NCI-H1930 (cell line): ENCODE data around the gene LCLAT1.
"Not testable (repeated sequence)": the region's sequence is repeated elsewhere in the genome, so short reads cannot be mapped to it uniquely, and the experiment has no call there.

Experiments used
- DNase-seq, 2 experiments: peaks; one replicate each; lab custom pipeline; 2025; lab: John Stamatoyannopoulos, UW

Gene LCLAT1

DNA sequence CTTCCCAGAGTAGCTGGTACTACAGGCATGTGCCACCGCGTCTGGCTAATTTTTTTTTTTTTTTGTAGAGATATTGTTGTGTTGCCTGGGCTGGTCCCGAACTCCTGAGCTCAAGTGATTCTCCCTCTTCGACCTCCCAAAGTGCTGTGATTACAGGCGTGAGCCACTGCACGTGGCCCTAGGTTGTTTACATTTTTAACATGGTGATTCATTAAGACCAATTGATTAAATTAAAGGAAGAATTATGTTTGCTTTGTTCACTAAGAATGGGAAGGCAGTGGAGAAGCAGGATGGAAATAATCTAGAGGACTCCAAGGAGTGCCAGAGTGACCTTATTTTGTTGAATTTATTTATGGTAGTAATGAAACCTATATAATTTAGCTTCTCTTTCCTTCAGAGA lies 7.5 kb downstream of the LCLAT1 start:
- no peak for DNase-seq

DNA sequence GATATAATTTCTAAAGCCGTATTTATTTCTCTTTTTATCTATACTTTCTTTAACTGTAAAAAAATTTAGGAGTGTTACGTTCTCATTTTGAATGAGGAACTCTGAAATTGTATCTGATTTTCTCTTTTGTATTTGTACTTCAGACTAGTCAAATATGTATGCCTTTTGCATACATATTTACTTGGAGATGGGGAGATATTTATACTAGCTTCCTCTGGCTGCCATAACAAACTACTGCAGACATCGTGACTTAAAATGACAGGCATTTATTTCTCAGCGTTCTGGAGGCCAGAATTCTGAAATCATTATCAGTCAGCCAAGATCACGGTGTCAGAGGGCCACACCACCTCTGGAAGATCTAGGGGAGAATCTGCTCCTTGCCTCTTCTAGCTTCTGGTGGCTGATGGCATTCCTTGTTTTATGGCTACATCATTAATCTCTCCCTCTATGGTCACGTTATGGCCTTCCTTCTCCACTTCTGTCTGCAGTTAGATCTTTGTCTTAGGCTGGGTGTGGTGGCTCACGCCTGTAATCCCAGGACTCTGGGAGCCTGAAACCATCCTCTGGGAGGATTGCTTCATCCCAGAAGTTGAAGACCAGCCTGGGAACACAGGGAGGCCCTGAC lies 8.2 kb downstream of the LCLAT1 start:
- no peak for DNase-seq

DNA sequence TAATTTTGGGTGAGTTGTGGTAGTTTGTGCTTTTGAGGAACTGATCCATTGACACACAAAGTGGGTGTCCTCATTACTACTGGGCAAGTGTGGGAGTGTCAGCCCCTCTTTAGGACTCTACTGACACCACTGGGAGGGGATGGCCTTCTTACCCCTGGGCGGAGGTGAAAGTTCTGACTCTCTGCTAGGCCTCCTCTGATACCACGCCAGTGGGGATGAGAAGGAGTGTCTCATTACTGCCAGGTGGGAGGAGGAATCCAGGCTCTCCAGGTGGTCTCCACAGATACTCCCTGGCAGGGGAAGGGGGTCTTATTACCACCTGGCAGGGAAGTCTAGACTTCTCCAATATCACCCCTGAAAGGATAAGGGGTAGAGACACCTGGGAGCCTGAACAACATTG lies 9.1 kb downstream of the LCLAT1 start:
- no peak for DNase-seq

DNA sequence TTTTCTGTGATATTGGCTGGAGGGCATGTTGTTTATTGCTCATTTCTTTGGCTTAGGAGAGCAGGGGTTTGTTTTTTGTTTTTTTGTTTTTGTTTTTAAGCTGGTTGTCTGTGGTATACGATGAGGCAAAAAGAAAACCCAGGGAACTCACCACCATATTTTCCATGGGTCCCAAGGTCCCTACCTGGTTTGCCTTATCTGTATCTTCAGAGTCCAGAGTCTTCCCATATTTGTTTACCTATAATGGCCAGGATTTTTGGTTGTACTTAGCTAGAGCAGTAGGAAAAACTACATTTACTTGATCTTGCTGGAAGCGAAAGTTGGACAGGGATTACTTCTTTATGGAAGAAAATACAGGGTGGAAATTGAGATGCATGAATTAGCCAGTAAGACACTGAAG lies 9.5 kb downstream of the LCLAT1 start:
- DNase-seq: no peak

DNA sequence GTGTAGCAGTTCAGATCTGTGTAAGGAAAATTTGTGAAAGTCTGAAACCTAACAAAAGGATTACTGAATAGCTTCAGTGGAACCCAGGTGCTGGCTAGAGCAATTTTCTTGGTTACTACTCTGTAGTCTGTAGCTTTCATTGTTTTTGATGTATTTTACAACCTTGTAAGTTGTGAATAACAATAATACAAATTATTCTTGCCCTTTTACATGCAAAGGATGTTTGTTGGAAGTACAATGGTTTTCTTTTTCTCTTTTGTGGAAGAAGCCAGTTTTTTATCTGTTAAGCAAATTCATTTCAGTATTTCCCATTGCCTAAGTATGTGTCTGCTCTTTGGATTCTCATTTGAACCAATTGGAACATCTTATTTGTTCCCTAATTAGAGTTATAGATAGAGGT lies 10.2 kb downstream of the LCLAT1 start:
- no peak for DNase-seq

DNA sequence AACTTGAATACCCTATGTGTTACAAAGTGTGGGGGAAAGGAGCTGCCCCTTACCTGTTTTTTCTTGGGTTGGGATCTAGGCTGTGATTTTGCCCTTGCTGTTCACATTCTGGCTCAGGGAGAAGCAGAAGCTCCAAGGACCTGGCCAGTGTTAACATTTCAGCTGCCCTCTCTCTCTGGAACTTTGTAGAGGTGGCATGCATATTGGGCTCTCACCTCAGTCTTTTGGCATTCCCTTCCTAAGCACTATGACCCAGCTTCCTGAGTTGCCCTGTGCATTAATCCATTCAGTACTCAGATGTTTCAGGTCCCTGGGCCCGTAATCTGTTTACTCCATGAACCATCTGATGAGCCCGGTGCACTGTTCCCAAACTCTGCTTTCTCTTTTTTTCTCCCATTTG lies 12.1 kb downstream of the LCLAT1 start:
- no peak for DNase-seq

DNA sequence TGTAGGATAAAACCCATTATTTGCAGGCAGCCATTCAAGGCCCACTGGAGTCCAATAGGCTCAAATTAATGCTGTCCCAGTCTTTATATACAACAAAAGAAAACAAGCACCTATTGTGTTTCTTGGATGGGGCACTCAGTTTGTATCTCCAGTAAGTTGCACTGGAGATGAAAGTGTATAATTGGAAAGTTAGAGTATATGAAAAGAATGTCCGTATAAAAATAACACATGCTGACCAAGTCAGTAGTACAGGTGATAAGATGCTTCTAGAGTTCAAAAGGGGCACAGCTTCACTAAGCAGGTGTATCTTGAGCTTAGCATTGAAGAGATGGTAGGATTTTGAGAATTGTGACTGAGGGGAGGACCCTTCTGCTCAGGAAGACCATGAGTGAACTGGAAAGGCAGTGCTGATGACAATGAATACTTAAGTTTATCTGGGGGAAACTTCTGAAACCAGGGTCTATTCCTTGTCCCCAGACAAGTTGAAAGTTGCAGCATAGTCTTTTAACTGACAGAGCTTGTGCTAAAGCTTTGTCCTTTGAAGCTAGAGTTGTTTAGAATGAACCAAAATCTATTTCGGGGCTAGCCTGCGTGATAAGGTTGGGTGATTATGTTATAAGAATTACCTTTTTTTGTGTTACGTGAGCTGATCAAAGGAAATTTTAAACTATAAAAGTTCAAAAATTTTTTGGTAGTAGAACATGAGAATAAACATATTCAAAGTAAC lies 15.2 kb downstream of the LCLAT1 start:
- no peak for DNase-seq

DNA sequence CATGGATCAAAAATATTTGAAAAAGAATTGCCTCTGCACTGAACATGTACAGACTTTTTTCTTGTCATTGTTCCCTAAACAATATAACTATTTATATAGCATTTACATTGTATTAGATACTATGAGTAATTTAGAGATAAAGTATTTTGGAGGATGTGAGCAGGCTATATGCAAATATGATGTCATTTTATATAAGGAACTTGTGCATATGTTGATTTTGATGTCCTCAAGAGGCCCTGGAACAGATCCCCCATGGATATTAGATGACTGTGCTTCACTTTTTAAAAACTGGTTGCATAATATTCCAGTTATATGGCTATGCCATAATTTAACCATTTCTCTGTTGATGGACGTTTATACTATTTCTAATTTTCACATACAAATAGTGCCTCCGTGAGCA lies 16.5 kb downstream of the LCLAT1 start:
- DNase-seq: no peak

DNA sequence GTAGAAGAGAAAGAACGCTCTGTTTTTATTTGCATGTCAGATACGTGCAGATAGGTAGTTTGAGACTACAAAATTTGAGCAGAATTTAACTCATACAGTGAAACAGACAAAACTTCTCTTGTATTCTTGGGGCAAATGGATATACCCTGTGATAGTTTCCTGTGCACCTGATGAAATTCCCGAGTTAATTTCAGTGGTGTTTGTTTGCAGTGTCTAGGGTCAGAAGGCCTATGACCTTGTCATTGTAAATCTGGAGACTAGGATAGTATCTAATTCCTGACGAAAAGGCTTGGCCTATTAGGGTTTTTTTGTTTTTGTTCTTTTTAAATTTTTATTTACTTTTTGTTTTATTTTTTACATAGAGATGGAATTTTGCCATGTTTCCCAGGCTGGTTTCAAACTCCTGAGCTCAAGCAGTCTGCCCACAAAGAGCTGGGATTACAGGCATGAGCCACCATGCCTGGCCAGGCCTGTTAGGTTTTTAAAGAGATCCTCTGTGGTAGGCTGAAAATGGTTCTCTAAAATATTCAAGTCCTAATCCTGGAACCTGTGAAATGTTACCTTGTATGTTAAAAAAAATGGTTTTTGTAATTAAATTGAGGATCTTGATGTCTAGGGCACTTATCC lies 17.6 kb downstream of the LCLAT1 start:
- no peak for DNase-seq

DNA sequence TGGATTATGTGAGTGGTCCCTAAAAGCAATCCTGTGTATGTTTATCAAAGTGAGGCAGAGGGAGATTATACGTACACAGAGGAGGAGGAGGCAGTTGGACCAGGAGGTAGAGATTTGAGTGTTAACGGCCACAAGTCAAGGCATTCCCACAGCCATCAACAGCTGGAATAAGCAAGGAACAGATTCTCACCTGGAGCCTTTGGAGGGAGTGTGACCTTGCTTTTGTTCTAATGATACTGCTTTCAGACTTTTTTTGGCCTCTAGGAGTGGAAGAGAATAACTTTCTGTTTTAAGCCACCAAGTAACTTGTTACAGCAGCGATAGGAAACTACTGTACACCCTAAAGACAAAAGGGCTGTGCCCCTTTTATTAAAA lies 18.1 kb downstream of the LCLAT1 start:
- no peak for DNase-seq

DNA sequence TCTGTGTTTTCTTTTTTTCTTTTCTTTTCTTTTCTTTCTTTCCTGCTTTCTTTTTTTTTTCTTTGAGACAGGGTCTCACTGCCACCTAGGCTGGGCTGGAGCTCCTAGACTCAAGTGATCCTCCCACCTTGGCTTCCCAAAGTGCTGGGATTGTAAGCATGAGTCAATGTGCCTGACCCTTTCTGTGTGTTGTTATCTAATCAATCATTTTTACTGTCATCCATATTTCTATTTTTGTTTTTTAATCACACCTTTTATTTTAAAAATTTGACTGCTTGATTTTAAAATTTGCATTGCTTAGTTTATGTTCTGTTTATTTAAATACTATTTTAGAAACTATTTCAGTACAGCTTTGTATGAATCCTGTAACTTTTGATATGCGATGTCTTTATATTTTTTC lies 19.2 kb downstream of the LCLAT1 start:
- DNase-seq: no peak

DNA sequence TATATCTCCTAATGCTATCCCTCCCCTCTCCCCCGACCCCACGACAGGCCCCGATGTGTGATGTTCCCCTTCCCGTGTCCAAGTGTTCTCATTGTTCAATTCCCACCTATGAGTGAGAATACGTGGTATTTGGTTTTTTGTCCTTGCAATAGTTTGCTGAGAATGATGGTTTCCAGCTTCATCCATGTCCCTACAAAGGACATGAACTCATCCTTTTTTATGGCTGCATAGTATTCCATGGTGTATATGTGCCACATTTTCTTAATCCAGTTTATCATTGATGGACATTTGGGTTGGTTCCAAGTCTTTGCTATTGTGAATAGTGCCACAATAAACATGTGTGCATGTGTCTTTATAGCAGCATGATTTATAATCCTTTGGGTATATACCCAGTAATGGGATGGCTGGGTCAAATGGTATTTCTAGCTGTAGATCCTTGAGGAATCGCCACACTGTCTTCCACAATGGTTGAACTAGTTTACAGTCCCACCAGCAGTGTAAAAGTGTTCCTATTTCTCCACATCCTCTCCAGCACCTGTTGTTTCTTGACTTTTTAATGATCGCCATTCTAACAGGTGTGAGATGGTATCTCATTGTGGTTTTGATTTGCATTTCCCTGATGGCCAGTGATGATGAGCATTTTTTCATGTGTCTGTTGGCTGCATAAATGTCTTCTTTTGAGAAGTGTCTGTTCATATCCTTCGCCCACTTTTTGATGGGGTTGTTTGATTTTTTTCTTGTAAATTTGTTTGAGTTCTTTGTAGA lies 20.2 kb downstream of the LCLAT1 start:
- not testable (repeated sequence) for DNase-seq

DNA sequence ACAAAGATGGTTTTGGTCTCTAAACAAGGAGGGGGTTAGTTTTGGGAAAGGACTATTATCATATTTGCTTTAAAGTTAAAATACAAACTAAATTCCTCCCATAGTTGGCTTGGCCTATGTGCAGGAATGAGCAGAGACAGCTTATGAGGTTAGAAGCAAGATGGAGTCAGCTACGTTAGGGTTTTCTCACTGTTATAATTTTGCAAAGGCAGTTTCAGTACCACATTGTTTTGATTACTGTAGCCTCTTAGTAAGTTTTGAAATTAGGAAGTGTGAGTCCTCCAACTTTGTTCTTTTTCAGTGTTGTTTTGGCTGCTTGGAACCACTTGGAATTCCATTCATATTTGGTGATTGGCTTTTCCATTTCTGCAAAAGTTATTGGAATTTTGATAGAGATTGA lies 23.4 kb downstream of the LCLAT1 start:
- no peak for DNase-seq

DNA sequence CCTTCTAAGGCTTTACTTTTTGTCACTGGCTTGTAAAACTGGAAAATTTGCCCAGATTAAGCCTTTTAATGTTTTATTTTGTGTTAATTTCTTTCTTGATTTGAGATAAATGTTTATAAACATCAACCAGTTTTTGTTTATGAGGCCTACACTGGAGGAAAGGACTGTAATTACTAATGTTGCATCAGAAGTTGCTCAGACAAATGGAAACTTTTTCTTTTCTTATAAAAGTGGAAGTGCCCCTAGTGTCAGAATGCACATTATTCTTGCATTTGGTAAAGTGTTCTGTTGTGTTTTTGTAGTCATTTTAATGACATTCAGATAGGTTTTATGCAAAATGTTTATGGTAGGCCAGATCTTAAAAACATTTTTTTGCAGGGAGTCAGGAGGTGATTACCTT lies 25.3 kb downstream of the LCLAT1 start:
- no peak for DNase-seq

DNA sequence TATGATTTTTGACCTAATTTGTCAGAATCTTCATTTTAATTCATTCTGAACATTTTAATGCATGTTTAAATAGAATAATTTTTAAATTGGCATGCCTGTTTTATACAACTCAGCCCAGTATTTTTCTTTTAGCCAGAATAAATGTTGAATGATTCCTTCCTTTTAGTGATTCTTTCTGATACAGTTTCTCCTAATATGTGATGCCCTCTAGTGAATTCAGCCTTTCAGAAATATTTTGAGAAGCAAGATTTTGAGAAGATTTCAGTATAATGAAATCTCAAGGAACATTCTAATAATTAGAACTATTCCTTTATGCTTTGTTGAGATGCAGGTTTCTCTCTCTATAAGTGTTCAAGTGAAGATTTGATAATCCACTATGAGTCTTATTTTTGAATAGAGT lies 28.5 kb downstream of the LCLAT1 start:
- DNase-seq: no peak

DNA sequence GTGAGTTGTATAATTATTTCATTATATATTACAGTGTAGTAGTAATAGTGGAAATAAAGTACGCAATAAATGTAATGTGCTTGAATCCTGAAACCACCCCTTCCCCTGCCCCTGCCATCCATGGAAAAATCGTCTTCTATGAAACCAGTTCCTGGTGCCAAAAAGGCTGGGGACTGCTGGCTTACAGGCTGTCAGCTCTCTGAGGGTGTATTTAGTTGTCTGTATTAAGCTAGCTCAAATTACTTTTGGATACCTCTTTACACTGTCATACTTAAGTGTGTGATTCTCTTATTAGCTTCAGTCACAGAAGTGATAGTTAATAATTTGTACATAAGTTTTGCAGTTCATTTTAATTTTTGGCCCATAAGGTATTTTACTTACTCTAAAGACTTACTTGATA lies 29.6 kb downstream of the LCLAT1 start:
- DNase-seq: no peak

DNA sequence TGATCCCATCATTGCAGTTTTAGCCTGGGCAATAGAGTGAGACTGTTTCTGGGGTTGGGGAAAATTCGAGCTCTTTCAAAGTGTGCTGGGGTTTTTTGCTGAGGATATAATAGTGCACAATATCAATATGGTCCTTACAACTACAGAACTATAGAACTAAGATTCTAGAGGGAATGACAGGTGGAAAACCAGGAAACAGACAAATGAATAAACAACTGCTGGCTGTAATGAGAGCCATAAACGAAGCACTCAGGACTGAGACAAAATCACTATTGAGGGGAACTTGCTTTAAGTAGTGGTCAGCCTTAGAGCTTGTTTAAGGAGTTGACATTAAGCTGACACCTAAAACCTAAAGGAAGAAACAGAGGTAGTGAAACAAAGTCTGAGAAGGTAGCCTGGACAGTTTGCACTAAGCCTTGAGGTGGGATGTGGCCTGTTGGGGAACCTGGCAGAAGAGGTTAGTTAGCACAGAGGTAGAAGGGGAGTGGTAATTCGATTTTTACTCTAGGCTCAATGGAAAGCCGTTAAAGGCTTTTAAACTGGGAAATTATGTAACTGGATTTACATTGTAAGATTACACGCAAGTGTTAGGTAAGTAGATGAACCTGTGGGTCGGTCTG lies 33.8 kb downstream of the LCLAT1 start:
- DNase-seq: no peak

DNA sequence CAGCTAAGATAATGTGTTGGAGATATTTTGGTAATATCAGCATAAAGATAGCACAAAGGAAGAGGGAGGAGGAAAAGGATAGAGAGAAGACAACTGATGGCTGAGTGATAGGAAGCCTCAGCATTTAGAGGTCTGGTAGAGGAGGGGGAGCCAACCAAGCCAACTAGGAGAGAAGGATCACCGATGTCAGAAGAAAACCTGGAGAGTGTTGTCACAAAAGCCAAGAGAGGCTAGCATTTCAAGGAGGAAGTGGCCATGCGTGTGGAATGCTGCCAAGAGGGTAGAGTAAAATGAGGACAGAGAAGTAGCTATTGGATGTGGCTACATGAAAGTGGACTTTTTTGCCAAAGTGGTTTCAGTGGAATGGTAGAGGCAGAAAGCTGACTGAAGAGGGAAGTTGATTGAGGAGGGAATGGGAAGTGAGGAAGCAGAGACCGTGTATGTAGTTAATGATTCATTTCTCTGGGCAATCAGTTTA lies 34.3 kb downstream of the LCLAT1 start:
- no peak for DNase-seq

DNA sequence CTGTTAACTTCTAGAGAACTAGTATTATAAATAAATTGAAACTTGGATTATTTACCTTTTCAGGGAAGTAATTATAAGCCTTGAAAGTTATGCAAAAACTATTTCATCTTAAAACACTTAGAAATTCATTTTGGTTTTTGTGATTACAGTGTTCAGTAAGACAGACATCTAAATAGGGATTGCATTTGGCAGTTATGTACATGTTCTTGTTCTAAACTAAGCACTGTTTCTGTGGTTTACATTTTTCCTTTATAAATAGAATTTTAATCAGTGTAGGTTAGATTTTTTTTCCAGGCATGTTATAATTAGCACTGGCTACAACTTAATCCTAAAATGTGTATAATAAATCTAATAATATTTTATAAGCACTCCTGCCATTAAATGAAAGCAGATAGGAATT lies 35.0 kb downstream of the LCLAT1 start:
- no peak for DNase-seq

DNA sequence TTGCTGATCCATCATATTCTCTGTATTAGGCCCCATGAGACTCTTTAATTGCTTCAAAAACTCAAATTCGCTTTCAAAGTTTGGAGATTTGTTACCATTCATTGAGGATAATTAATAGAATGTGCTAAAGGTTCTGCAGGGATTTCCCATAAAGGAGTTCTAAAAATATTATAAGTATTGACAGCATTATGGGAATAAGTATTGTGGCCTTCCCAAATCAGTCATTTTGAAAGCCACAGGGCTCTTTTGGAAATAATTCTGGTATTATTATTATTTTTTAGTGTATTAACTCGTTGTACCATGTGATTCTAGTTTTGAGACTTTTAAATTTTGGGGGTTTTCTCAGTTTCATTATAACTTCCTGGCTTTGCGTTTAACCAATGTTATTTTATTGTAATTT lies 37.1 kb downstream of the LCLAT1 start:
- no peak for DNase-seq

DNA sequence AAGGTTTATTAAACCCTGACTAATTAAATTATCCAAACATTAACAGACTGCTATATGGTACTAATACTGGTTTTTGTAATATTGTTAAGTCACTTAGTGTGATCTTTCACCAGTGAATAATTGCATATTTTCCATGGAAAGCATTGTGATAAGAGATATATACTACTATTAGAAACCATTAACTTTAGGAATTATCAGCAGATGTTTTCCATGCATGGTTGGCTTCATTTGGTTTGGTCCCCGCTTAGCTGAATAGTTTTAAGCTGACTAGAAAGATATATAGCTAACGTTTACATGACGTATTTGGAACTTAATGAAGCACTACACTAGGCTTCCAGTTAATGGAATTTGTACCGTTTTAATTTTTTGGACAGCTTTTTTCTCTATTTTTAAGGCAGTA lies 37.9 kb downstream of the LCLAT1 start:
- no peak for DNase-seq

DNA sequence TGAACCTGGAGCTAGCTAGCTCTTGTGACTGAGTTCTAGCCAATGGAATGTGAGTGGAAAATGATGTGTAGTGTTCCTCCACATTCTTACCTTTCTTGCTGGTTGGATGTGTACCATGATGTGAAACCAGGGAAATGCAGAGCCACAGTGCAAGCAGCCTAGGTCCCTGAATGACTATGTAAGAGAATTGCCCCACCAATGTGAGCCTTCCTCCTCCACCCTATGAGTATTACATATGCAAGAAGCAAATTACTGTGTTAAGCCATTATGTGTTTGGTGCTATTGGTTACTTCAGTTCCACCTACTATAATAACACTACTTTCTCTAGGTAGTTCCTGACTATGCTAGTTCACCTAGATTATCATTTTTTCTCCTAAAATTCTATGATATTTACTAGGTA lies 39.6 kb downstream of the LCLAT1 start:
- DNase-seq: no peak
